B cell (primary cell): Measurements from ENCODE around the gene TOLLIP. TPM values are rescaled to one million over a fixed set of nuclear protein-coding genes. Genes with fewer than 3 reads are reported as not detected.

Experiments used
- ATAC-seq: fragments of 200-7000 bp; cut with Tn5 transposase; one replicate; pipeline ENCODE4 v1.10.0; 2021; ENCODE audit warnings: low read depth, mild to moderate bottlenecking, moderate number of reproducible peaks, moderate library complexity
- CTCF ChIA-PET: fragments of 350-600 bp; sonication (Branson Sonifier 250); formaldehyde crosslinking; loops from one replicate; lab custom pipeline; 2021; ENCODE audit warnings: antibody characterized with exemption, inconsistent platforms; lab: Charles Lee
- POLR2A ChIA-PET: fragments of 350-600 bp; sonication (Branson Sonifier 250); formaldehyde crosslinking; loops from one replicate; lab custom pipeline; 2021; ENCODE audit warnings: antibody characterized with exemption; lab: Charles Lee
- DNase-seq: peaks from one replicate; pipeline ENCODE4 v3.0.0; 2013
- H2AFZ ChIP-seq: 2 replicates; pipeline ENCODE4 v1.6.1; 2012; ENCODE audit warnings: mild to moderate bottlenecking, low read depth, low read length; ENCODE audit not compliant: insufficient read depth, poor library complexity, severe bottlenecking
- H3K27ac ChIP-seq, 2 donors: 1 replicate in 1 of 2; 2 replicates in 1 of 2; pipeline ENCODE4 v1.5.1; 2012 to 2013; ENCODE audit warnings: low read length in 2 of 2, mild to moderate bottlenecking in 2 of 2, moderate library complexity in 1 of 2
- H3K27me3 ChIP-seq, 4 experiments: fragments of 200-600 bp in 1 of 4; sonication (generic) in 1 of 4; replicated peaks in 1 of 4; 1 replicate in 2 of 4; 2 replicates in 2 of 4; pipeline versions ENCODE4 v1.6.1 to v1.7.0; 2013 to 2016; ENCODE audit warnings: low read length in 3 of 4, mild to moderate bottlenecking in 2 of 4, mixed read lengths in 1 of 4, moderate library complexity in 1 of 4; ENCODE audit not compliant: insufficient read depth in 4 of 4, control insufficient read depth in 3 of 4; ENCODE audit errors: control extremely low read depth in 1 of 4
- H3K36me3 ChIP-seq, 2 experiments: replicated peaks in 1 of 2; 1 replicate in 1 of 2; 2 replicates in 1 of 2; pipeline versions ENCODE4 v1.6.1 to v1.7.1; 2013; ENCODE audit warnings: low read length in 1 of 2; ENCODE audit not compliant: insufficient read depth in 2 of 2, control insufficient read depth in 1 of 2; ENCODE audit errors: control extremely low read depth in 1 of 2, extremely low read depth in 1 of 2
- H3K4me1 ChIP-seq, 2 donors: fragments of 200-600 bp in 1 of 2; sonication (generic) in 1 of 2; 1 replicate in 1 of 2; 2 replicates in 1 of 2; pipeline versions ENCODE4 v1.5.1 to v1.6.1; 2013 to 2017; ENCODE audit warnings: low read length in 2 of 2; ENCODE audit not compliant: control insufficient read depth in 2 of 2, insufficient read depth in 2 of 2
- H3K4me2 ChIP-seq: replicated peaks from 2 replicates; pipeline ENCODE3; 2012; ENCODE audit warnings: mild to moderate bottlenecking, low read depth, low read length; ENCODE audit not compliant: poor library complexity, severe bottlenecking
- H3K4me3 ChIP-seq, 5 experiments: fragments of 200-600 bp in 1 of 5; sonication (generic) in 1 of 5; 1 replicate in 3 of 5; 2 replicates in 2 of 5; pipeline versions ENCODE4 v1.5.1 to v1.7.0; 2011 to 2016; ENCODE audit warnings: low read length in 4 of 5, mild to moderate bottlenecking in 4 of 5, low read depth in 2 of 5, control low read depth in 1 of 5, moderate library complexity in 1 of 5; ENCODE audit not compliant: insufficient read depth in 1 of 5; ENCODE audit errors: control extremely low read depth in 1 of 5, extremely low read depth in 1 of 5
- H3K79me2 ChIP-seq: fragments of 200-600 bp; sonication (generic); one replicate; pipeline ENCODE4 v1.6.0; 2016; ENCODE audit warnings: low read length; ENCODE audit not compliant: control insufficient read depth, insufficient read depth
- H3K9ac ChIP-seq: fragments of 200-600 bp; sonication (generic); 2 replicates; pipeline ENCODE4 v1.6.1; 2017; ENCODE audit warnings: mild to moderate bottlenecking, low read length, moderate library complexity
- H3K9me3 ChIP-seq, 3 donors: one replicate each; pipeline versions ENCODE4 v1.6.1 to v1.7.1; 2013; ENCODE audit warnings: low read length in 2 of 3; ENCODE audit not compliant: control insufficient read depth in 2 of 3, insufficient read depth in 1 of 3; ENCODE audit errors: control extremely low read depth in 1 of 3
- H4K20me1 ChIP-seq: 2 replicates; pipeline ENCODE4 v1.6.0; 2012; ENCODE audit warnings: mild to moderate bottlenecking, low read length; ENCODE audit not compliant: insufficient read depth, control insufficient read depth, poor library complexity, severe bottlenecking
- H3K27ac Mint-ChIP-seq: one replicate; pipeline ENCODE4 v1.8.0; 2021; ENCODE audit warnings: mixed read lengths
- H3K27me3 Mint-ChIP-seq: one replicate; pipeline ENCODE4 v1.8.0; 2021; ENCODE audit warnings: mixed read lengths
- H3K4me1 Mint-ChIP-seq: one replicate; pipeline ENCODE4 v1.8.0; 2021; ENCODE audit warnings: mixed read lengths
- H3K4me3 Mint-ChIP-seq: one replicate; pipeline ENCODE4 v1.8.0; 2021; ENCODE audit warnings: mixed read lengths
- H3K9me3 Mint-ChIP-seq: one replicate; pipeline ENCODE4 v1.8.0; 2022; ENCODE audit warnings: mixed read lengths; ENCODE audit not compliant: insufficient read depth
- EZH2 ChIP-seq: IDR thresholded peaks from 2 replicates; pipeline ENCODE4 v1.6.1; 2012; ENCODE audit warnings: borderline replicate concordance, low read depth, mild to moderate bottlenecking, moderate library complexity, low read length; ENCODE audit not compliant: insufficient read depth, poor library complexity, severe bottlenecking
- WGBS: methylation state at CpG from one replicate; pipeline ENCODE4 v1.1.5; 2013; ENCODE audit warnings: missing lambda C conversion rate; ENCODE audit not compliant: insufficient coverage; 5-methylcytosine and 5-hydroxymethylcytosine counted together
- intact Hi-C: fragments of 100-400 bp; cut with micrococcal nuclease; formaldehyde crosslinking; loops from one replicate; pipeline ENCODE4 v1.10.0; 2022
- polyA plus RNA-seq: library from polyadenylated mRNA; depleted of rRNA; stranded (reverse); fragments of >200 nt; gene quantifications from 2 replicates; pipeline ENCODE4 v1.2.3, GENCODE V29; 2012
- total RNA-seq, 2 donors: library from RNA; stranded (reverse); fragments of 120-200 nt in 1 of 2; gene quantifications; 1 replicate in 1 of 2; 2 replicates in 1 of 2; pipeline versions ENCODE4 v1.2.3 to v1.2.4, GENCODE V29; 2013 to 2022
- TF ChIP-seq, protein P1 (sequence below): fragments of 200-600 bp; IDR thresholded peaks from one replicate; pipeline ENCODE4 v1.8.0; 2022; ENCODE audit warnings: antibody characterized with exemption, mild to moderate bottlenecking

Gene TOLLIP
- total and polyA plus RNA-seq, 2 donors (not counting 1 experiment from before 2014, with no cell fraction given), result 34.7 to 52.5 TPM

DNA sequence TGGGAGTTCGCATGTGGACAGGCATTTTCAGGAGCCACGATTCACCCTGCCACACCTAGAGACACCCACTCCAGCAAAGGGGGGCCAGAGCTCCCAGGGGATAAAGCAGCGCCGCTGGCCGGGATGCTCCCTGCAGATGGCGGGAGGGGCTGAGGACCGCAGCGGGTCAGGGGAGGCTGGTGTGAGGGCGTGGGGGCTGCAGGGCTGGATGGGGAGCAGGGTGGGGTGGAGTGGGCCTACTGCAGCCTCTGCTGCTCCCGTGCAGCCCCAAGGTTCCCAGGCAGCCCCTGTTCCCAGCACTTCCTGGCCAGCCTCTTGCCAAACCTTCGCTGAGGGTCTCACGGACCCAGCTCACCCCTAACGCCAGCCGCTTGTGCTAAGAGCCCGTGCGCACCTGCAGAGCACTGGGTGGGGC, 73.5 kb downstream of the TOLLIP start:
- H3K4me2 ChIP-seq, result no peak overlapping the region
- no peaks in the 10 kb centered on the region for H3K36me3 ChIP-seq
- POLR2A ChIA-PET, result no interaction called here
- H2AFZ ChIP-seq, result no peak overlapping the region
- H3K79me2 ChIP-seq, result no peaks in the 10 kb centered on the region
- no peak overlapping the region for H3K27ac ChIP-seq
- Mint-ChIP-seq H3K4me3 (no peak overlapping the region), H3K9me3 (no peaks in the 10 kb centered on the region), H3K27me3 (no peaks in the 10 kb centered on the region), H3K4me1 (no peaks in the 10 kb centered on the region), H3K27ac (no peak overlapping the region)
- intact Hi-C loops, result no loop called here
- no peak for ATAC-seq
- CTCF ChIA-PET, result no interaction called here
- no peak for TF ChIP-seq EZH2
- TF ChIP-seq, protein P1, sequence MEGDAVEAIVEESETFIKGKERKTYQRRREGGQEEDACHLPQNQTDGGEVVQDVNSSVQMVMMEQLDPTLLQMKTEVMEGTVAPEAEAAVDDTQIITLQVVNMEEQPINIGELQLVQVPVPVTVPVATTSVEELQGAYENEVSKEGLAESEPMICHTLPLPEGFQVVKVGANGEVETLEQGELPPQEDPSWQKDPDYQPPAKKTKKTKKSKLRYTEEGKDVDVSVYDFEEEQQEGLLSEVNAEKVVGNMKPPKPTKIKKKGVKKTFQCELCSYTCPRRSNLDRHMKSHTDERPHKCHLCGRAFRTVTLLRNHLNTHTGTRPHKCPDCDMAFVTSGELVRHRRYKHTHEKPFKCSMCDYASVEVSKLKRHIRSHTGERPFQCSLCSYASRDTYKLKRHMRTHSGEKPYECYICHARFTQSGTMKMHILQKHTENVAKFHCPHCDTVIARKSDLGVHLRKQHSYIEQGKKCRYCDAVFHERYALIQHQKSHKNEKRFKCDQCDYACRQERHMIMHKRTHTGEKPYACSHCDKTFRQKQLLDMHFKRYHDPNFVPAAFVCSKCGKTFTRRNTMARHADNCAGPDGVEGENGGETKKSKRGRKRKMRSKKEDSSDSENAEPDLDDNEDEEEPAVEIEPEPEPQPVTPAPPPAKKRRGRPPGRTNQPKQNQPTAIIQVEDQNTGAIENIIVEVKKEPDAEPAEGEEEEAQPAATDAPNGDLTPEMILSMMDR, result no peak
- peaks cover 0 to 5% (median 0%) of the 10 kb centered on the region in 3 donors for H3K9me3 ChIP-seq
- H3K4me3 ChIP-seq, result no peak overlapping the region
- no peak for DNase-seq
- WGBS, result 74% methylated on average over 9 of the region's 16 CpGs
- H4K20me1 ChIP-seq, result no peaks in the 10 kb centered on the region
- no peaks in the 10 kb centered on the region for H3K4me1 ChIP-seq
- no peaks in the 10 kb centered on the region for H3K27me3 ChIP-seq
- no peak overlapping the region for H3K9ac ChIP-seq

DNA sequence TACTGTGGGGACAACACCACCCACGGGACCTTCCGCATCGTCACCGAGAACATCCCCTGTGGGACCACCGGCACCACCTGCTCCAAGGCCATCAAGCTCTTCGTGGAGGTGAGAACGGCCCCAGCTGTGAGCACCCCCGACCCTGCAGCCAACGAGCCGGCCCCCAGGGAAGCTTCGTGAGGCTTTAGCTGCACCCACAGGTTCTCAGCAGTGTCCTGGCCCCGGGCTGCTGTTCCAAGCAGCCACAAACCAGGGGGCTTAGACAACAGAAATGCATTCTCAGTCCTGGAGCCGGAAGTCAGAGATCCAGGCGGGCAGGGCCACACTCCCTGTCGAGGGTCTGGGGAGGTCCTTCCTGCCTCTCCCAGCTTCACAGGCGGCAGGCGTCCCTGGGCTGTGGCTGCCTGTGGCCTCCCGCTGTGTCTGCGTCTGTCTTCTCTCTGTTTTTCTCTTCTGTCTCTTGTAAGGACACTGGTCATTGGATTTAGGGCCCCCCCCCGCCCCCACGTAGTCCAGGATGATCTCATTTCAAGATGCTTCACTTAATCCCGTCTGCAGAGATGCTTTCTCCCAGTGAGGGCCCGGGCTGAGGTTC, 74.0 kb downstream of the TOLLIP start:
- ChIA-PET POLR2A (no interaction called here), CTCF (no interaction called here)
- no peak overlapping the region for H3K9ac ChIP-seq
- no peaks in the 10 kb centered on the region for H3K9me3 ChIP-seq
- WGBS, result 89% methylated on average over 19 of the region's 23 CpGs
- Mint-ChIP-seq H3K4me1 (no peaks in the 10 kb centered on the region), H3K27me3 (no peaks in the 10 kb centered on the region), H3K27ac (no peak overlapping the region), H3K4me3 (no peak overlapping the region), H3K9me3 (no peaks in the 10 kb centered on the region)
- H4K20me1 ChIP-seq, result no peaks in the 10 kb centered on the region
- DNase-seq (no peak), ATAC-seq (no peak)
- no peak overlapping the region for H3K4me3 ChIP-seq
- no peak overlapping the region for H2AFZ ChIP-seq
- no peaks in the 10 kb centered on the region for H3K36me3 ChIP-seq
- H3K27ac ChIP-seq, result no peak overlapping the region
- H3K4me1 ChIP-seq, result no peaks in the 10 kb centered on the region
- H3K27me3 ChIP-seq, result no peaks in the 10 kb centered on the region
- TF ChIP-seq, protein P1, result no peak
- TF ChIP-seq EZH2, result no peak
- no peaks in the 10 kb centered on the region for H3K79me2 ChIP-seq
- intact Hi-C loops, result no loop called here
- no peak overlapping the region for H3K4me2 ChIP-seq
